HG03175 (cell line): ENCODE data around the gene TSC22D4.

Experiments
- ATAC-seq: cut with Tn5 transposase; IDR thresholded peaks from one replicate; pipeline ENCODE4 v1.9.1; 2021; ENCODE audit warnings: mild to moderate bottlenecking, moderate library complexity; ENCODE audit not compliant: unreplicated experiment

TSC22D4 gene

DNA sequence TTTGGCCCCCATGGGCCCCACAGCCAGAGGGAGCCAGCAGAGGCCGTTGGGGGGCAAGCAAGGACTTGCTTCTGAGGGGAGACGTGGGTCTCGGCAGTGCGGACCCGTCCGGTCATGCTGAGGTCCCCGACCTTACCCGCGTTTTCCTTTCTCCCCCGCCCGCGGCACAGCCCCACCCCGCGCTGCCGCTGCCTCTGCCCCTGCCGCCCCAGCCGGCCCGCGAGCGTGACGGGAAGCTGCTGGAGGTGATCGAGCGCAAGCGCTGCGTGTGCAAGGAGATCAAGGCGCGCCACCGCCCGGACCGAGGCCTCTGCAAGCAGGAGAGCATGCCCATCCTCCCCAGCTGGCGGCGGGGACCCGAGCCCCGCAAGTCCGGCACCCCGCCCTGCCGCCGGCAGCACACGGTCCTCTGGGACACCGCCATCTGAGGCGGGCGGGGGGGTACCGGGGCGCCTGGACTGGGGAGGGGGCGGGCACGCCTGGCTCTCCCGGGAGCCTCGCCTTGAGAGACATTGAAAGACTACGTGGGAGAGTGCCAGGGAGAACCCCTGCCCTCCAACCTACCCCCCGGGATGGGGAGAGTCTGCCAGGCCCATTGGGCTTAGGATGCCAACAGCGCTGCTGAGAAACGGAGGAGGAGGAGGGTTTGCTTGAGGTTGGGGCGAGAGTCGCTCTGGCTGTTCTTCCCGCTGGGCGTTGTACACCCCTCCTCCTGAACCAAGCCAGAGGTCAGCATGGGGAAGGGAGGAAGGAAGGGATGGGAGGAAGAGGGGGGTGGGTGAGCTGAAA lies 14.7 kb upstream of the TSC22D4 start:
- ATAC-seq = no peak

DNA sequence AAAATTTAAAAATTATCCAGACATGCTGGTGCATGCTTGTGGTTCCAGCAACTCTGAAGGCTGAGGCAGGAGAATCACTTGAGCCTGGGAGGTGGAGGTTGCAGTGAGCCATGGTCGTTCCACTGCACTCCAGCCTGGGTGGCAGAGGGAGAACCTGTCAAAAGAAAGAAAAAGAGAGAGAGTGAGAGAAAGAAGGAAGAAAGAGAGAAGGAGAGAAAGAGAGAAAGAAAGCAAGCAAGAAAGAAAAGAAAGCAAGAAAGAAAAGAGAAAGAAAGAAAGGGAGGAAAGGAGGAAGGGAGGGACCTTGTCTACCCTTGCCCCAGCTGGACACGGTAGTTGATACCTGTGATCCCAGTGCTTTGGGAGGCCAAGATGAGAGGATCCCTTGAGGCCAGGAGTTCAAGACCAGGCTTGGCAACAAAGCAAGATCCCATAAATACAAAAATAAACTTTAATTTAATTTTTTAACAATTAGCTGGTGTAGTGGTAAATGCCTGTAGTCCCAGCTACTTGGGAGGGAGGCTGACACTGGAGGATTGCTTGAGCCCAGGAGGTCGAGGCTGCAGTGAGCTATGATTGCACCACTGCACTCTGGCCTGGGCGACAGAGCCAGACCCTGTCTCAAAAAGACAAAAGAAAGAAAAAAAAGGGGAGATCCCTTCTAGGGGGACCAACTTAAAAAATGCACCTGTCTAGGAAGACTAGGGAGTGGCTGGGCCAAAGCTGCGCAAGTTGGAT lies 13.9 kb upstream of the TSC22D4 start:
- ATAC-seq = no peak

DNA sequence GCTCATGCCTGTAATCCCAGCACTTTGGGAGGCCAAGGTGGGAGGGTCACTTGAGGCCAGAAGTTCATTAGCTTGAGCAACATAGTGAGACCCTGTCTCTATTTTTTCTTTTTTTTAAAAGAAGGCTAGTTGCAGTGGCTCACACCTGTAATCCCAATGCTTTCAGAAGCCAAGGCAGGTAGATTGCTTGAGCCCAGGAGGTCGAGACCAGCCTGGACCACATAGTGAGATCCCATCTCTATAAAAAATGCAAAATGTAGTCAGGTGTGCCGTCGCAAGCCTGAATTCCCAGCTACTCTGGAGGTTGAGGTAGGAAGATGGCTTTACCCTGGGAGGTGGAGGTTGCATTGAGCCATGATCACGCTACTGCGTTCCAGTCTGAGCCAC lies 12.2 kb upstream of the TSC22D4 start:
- ATAC-seq = no peak

DNA sequence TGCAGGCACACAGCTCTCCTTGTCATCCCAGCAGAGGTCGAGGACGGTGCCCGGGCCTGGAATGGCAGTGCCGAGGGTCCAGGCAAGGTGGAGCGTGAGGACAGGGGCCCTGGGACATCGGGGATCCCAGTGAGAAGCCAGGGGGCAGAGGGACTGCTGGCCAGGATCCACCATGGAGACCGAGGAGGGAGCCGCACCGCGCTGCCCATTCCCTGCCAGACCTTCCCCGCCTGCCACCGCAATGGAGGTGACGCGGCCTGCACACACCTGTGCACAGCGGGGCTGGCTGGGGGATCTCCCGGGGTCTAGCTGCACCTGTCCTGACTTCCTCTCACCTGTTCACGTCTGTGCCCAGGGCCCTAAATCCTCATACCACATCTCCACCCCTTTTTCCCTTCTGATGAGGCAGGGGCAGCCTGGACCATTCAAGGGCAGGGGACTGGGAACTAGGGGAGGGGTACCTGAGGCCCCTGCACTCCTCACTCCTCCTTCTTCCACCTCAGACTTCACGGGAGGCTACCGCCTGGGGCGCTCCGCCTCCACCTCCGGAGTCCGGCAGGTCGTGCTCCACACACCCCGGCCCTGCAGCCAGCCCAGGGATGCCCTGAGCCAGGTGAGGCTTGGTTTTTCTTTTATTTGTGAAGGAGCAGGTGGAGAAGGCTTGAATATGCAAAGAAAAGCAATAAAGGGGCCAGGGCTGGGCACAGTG lies 11.6 kb upstream of the TSC22D4 start:
- no peak for ATAC-seq

- ATAC-seq = peak; percentile 45
Measured at GRCh38 chr7:100489824-100490223, 10.8 kb upstream of the TSC22D4 start.

DNA sequence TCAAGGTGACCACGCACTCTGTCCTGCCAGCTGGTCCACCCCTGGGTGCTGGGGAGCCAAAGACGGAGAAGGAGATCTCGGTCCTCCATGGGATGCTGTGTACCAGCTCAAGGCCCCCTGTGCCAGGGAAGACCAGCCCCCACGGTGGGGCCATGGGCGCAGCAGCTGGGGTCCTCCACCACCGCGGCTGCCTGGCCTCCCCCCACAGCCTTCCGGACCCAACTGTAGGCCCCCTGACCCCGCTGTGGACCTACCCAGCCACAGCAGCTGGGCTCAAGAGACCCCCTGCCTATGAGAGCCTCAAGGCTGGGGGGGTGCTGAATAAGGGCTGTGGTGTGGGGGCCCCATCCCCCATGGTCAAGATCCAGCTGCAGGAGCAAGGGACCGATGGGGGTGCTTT lies 10.1 kb upstream of the TSC22D4 start:
- ATAC-seq = no peak

DNA sequence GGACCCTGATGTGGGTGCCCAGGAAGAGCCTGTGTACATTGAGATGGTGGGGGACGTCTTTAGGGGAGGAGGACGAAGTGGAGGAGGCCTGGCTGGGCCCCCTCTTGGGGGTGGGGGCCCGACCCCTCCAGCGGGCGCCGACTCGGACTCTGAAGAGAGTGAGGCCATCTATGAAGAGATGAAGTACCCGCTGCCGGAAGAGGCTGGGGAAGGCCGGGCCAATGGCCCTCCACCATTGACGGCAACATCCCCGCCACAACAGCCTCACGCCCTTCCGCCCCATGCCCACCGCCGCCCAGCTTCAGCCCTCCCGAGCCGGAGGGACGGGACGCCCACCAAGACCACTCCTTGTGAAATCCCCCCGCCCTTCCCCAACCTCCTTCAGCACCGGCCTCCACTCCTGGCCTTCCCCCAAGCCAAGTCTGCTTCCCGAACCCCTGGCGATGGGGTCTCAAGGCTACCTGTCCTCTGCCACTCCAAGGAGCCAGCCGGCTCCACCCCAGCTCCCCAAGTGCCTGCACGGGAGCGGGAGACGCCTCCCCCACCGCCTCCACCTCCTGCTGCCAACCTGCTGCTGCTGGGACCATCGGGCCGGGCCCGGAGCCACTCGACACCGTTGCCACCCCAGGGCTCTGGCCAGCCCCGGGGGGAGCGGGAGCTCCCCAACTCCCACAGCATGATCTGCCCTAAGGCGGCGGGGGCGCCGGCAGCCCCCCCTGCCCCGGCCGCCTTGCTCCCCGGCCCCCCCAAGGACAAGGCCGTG lies 9.5 kb upstream of the TSC22D4 start:
- no peak for ATAC-seq

GRCh38 chr7:100486753-100487446 lies 7.9 kb upstream of the TSC22D4 start:
- ATAC-seq = no peak

GRCh38 chr7:100486111-100486636 lies 7.2 kb upstream of the TSC22D4 start:
- no peak for ATAC-seq

DNA sequence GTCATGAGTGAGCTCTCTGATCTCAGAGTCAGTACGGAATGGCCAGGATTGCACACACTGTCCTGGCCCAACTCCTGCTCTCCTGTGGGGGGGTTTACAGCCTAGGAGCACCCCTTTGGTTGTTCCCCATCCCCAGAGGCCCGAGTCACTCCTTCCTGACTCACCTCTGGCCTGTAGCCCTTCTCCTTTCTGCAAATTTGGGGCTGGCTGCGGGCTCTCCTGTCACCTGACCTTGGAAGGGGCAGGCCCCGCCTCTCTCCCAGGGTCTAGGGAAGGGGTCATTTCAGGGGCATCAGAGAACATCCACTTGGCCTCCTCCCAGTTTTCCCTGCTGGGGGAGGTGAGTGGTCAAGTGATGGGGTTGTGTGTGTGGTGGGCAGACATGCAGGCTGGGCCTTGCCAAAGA lies 6.5 kb upstream of the TSC22D4 start:
- no peak for ATAC-seq

- no peak for ATAC-seq
Measured at GRCh38 chr7:100484673-100485045, 5.6 kb upstream of the TSC22D4 start.

GRCh38 chr7:100483722-100484672 lies 5.0 kb upstream of the TSC22D4 start, which contains the start of gene NYAP1:
NYAP1 (plus strand) TSS chr7:100483927; CDS start chr7:100485312, 1,385 bp downstream.
- no peak for ATAC-seq

GRCh38 chr7:100483090-100483721 lies 4.2 kb upstream of the TSC22D4 start:
- peak; percentile 43 for ATAC-seq

- ATAC-seq = no peak
Measured at GRCh38 chr7:100482728-100483089, 3.7 kb upstream of the TSC22D4 start.

GRCh38 chr7:100481466-100481865 lies 2.5 kb upstream of the TSC22D4 start:
- ATAC-seq = no peak

DNA sequence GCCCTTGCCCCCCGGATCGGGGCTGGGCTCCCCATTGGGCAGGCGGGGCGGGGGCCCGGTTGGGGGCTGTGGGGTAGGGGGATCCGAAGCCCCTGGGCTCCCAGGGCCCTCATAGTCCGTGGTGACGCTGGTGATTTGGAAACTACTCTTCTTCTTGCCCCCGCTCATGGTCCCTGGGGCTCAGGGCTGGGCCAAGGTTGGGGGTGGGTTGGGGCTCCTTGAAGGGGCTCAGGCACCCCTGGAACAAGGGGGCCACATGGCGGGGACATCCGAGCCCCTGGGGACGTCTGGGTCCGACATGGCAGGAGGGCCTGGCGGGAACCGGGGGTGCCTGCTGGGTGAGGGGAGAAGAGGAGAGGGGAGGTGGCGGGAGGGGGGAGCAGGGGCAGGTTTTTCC lies 1.1 kb downstream of the TSC22D4 start:
- no peak for ATAC-seq

- no peak for ATAC-seq
Measured at GRCh38 chr7:100476903-100477870, 1.8 kb downstream of the TSC22D4 start.
